GM18499 (cell line): ENCODE measurements around the gene P2RX5.
"Not testable (repeated sequence)": the region's sequence is repeated elsewhere in the genome, so short reads cannot be mapped to it uniquely, and the experiment has no call there.

Experiments
- ATAC-seq: cut with Tn5 transposase; IDR thresholded peaks from one replicate; pipeline ENCODE4 v1.9.1; 2021; ENCODE audit warnings: moderate number of reproducible peaks; ENCODE audit not compliant: insufficient read depth, unreplicated experiment

The P2RX5 gene, protein sequence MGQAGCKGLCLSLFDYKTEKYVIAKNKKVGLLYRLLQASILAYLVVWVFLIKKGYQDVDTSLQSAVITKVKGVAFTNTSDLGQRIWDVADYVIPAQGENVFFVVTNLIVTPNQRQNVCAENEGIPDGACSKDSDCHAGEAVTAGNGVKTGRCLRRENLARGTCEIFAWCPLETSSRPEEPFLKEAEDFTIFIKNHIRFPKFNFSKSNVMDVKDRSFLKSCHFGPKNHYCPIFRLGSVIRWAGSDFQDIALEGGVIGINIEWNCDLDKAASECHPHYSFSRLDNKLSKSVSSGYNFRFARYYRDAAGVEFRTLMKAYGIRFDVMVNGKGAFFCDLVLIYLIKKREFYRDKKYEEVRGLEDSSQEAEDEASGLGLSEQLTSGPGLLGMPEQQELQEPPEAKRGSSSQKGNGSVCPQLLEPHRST

DNA sequence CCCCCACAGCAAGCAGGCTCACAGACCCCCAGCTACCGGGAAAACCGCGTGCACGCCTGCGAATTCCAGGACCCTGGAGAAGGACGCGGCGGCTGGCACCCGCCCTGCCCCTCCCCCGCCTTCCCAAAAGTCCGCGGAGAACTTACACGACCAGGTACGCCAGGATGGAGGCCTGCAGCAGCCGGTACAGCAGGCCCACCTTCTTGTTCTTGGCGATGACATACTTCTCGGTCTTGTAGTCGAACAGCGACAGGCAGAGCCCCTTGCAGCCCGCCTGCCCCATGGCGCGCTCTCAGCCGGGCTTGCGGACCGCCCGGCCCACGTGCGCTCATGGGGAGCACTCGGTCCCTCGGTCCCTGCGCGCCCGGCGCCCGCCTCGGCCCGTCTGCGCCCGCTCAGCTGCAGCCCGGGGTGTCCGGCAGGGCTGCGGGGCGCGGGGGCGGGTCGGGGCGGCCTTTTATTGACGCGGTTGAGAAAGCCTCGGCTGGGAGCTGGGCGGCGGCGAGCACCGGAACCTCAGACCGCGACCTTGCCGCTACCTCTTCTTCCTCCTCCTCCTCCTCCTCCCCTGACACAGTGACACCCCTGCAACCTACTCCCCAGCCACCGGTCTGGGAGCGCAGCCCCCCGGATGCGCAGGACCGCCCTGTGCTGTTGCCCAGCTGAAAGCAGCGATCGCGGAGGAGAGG, at the start of gene P2RX5:
Gene P2RX5 (minus strand): TSS at position 433 of the 689 bp plus-strand sequence. CDS start 150 bp downstream, at position 283.
- no peak for ATAC-seq

DNA sequence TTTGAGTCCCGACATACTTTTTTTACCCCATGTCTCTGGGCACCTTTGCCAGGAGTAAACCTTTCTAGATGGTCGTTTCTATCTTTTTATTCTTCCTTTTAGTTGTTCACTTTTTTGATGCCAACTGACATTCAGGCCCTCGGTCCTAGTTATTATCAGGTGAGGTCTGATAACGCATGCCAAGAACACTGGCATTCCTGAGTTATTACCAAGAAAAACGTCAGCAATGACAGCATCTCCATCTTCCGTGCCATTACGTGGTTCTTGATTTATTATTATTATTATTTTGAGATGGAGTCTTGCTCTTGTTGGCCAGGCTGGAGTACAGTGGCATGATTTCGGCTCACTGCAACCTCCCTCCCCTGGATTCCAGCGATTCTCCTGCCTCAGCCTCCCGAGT, 49.1 kb upstream of the P2RX5 start:
- no peak for ATAC-seq

DNA sequence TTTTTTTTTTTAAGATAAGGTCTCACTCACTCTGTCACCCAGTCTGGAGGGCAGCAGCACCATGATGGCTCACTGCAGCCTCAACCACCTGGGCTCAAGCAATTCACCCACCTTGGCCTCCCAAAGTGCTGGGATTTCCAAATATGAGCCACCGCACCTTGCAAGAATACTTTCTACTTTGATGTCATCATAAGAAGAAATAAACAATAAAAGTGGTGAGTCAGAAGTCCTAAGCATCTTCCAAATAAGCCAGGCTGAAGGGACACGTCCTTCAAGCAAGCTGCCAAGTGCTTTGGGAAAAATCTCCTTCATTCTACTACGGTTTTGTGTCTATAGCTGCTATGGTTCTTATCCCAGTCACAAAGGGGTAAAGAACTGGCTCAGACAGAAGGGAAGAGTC, 48.1 kb upstream of the P2RX5 start:
- ATAC-seq, result no peak

DNA sequence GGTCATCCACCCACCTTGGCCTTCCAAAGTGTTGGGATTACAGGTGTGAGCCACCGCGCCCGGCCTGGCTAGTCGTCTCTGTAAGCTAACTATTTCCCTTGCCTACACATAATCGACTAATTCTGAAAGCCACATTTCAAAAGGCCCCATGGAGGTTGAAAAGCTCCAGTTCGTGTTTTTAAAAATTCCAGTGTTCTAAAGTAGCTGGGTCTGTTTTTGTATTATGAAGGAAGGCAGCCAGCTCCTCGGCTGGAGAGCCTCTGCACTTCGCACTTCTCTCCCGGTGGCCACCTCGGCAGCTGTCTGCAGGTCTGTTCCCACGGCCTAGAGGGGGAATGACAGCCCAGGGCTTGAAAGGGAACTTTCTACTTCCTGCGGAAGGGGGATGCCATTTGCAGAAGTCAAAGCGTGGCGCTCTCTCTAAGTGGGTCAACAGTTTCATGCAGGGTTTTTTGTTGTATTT, 44.7 kb upstream of the P2RX5 start:
- ATAC-seq, result no peak

DNA sequence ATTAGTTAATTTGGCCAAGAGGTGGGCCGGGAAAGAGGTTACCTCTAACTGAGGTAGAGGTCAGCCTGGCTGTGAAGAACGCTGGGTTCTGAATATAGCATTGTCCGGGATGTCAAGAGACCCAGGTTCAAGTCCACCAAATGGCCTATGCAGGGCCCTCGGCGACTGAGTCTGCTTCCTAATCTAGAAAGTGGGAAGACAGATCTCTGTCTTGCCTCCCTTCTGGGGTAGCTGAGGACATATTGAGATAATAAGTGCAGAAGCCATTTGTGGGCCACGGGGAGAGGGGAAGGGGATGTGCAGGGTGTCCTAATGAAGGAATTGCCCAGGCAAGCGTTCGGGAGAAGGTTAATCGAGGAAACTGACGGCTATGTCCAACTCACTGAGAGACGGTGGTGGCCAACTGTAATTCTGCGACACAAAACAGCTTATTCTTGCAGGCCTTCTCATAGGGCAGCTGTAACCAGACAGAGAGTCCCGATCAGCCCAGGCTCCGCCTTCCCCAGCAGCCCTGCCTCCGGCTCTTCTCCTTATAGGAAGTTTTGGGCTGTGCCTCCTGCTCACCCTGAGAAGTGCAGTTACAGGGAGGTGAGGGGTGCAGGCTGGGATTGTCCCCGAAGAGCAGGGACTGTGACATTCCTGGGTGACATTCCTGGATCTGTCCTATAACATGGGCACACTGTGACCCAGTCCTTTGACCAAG, 43.6 kb upstream of the P2RX5 start:
- ATAC-seq, result no peak

DNA sequence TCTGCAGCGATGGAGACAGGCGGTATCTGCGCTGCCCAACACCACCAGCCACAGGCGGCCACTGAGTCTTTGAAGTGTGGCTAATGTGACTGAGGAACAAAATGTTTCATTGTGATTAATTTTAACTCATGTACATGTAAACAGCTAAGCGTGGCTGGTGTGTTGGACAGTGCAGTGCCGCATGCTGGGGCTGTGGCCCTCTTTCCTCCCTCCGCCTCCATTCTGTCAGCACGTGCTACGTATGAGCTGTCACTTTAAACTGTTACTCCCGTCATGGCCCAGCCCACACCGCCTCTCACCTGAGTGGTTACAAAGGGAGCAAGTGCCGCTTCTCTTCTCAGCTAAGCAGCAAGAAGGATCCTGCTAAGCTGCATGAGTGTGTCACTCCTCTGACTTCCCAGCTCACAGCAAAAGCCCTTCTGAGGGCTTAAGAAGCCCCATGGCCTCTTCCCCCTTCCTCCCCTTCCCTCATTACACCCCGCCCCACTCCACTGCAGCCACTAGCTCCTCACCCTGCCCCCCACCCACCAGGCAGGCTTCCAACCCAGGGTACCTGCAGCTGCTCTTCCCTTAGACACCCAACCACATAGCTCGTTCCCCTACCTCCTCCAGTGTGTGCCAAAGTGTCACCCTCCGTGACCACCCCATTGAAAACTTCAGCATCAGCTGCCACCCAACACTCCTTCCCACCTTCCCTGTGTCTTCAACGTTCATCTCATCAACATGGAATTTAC, 42.8 kb upstream of the P2RX5 start:
- ATAC-seq, result no peak

DNA sequence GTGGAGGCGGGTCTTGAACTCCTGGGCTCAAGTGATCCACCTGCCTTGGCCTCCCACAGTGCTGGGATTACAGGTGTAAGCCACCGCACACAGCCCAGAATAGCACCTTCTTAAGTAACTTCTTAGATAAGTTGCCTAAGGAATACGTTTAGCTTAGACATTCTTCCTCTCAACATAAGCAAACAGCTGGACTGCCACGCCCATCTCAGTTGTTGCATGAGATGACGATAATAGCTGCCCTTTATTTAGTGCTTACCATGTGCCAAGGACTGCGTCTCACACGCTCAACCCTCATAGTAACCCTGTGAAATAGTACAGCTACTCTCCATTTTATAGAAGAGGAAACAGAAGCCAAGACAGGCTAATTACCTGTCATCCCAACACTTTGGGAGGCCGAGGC, 39.6 kb upstream of the P2RX5 start:
- ATAC-seq, result no peak

DNA sequence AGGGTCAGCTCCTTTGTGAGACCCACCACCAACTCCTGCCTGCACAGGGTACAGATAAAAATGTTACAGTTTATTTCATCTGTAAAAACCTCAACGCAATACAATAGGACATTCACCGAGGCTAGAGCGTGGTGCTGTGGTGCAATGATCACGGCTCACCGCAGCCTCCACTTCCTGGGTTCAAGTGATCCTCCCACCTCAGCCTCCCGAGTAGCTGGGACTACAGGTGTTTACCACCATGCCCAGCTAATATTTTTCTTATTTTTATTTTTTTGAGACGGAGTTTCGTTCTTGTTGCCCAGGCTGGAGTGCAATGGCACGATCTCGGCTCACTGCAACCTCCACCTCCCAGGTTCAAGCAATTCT, 38.9 kb upstream of the P2RX5 start:
- not testable (repeated sequence) for ATAC-seq

DNA sequence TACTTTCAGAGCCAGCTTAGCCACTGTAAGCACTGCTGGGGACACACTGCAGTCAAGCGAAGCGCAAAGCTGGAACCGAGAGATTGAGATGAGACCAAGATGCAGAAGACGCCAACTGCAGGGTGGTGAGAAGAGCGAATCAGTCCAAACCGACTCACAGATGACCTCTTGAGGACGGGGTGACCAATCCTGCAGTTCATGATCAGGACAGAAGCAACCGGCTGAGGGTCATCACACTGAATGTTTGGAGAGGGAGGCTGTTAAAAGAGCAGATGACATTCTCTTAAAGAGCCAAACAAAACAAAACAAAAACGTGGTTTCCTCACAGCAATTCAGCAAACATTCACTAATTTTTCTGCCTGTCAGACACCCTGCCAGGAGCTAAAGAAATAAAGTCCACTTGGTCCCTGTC, 36.3 kb upstream of the P2RX5 start:
- no peak for ATAC-seq

DNA sequence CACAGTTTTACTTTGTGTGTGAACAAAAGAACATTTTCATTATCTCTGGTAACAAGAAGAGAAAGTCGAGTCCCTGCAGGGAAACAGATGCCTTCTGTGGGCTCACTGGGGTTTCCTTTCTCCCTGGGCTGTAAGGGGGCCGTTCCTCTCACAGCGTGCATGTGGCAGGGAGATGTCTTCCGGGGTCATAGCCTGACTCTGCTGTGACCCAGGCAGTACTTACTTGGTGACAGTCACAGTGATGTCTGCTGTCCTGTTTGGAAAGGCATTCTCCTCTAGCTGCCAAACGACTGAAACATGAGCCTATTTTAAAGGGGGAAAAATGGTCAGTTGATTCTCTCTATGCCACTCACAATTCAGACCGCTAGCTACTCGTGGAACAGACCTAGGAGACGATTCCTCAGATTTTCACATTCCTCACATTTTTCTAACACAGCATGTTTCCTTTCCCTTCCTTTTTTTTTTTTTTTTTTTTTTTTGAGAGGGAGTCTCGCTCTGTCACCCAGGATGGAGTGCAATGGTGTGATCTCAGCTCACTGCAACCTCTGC, 35.0 kb upstream of the P2RX5 start:
- no peak for ATAC-seq

DNA sequence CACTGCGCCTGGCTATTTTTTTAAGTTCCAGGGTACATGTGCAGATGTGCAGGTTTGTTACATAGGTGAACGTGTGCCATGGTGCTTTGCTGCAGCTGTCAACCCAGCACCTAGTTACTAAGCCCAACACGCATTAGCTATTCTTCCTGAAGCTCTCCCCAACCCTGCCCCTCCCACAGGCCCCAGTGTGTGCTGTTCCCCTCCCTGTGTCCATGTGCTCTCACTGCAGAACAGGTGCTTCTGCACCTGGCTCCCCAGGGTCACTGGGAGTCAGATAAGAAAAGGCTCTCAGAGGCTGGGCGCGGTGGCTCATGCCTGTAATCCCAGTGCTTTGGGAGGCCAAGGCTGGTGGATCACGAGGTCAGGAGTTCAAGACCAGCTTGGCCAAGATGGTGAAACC, 33.9 kb upstream of the P2RX5 start:
- no peak for ATAC-seq

DNA sequence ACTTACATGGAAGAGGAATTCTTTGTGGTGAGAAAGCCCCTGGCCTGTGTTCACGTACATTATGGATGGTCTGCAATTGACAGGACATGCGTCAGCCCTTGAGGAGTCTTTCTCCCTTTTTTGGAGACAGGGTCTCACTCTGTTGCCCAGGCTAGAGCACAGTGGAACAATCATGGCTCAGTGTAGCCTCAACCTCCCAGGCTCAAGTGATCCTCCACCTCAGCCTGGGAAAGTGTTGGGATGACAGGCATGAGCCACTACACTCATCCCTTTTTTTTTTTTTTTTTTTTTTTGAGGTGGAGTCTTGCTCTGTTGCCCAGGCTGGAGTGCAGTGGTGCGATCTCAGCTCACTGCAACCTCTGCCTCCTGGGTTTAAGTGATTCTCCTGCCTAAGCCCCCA, 32.1 kb upstream of the P2RX5 start:
- ATAC-seq, result not testable (repeated sequence)

DNA sequence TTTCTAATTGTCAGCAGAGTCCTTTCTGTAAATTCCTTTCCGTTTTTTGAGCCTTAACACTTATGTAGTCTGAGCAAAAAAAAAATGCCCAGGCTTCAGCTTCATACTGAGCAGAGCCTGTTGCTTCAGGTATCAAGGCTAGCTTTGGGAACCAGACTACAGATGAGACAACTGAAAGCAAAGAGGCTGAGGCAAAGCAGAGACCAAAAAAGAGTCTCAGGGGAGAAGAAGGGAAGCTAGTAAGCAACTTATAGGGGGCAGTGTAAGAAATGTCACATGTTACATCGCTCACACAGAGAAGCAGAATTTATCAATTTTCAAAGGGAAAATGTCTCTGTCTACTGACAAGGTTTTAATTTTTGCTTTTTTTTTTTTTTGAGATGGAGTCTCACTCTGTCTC, 31.1 kb upstream of the P2RX5 start:
- ATAC-seq, result no peak

DNA sequence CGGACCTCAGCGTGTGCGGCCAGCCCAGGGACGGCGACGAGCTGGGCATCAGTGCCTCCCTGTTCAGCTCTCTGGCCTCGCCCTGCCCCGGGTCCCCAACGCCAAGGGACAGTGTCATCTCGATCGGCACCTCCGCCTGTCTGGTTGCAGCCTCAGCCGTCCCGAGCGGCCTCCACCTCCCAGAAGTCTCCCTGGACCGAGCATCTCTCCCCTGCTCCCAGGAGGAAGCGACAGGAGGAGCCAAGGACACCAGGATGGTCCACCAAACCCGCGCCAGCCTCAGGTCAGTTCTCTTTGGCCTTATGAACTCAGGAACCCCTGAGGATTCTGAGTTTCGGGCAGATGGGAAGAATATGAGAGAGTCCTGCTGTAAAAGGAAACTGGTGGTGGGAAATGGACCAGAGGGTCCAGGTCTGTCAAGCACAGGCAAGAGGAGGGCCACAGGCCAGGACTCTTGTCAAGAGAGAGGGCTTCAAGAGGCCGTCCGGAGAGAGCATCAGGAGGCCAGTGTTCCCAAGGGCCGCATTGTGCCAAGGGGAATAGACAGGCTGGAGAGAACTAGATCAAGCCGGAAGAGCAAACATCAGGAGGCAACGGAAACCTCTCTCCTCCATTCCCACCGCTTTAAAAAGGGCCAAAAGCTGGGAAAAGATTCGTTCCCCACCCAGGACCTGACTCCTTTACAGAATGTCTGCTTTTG, 28.6 kb upstream of the P2RX5 start:
- no peak for ATAC-seq

DNA sequence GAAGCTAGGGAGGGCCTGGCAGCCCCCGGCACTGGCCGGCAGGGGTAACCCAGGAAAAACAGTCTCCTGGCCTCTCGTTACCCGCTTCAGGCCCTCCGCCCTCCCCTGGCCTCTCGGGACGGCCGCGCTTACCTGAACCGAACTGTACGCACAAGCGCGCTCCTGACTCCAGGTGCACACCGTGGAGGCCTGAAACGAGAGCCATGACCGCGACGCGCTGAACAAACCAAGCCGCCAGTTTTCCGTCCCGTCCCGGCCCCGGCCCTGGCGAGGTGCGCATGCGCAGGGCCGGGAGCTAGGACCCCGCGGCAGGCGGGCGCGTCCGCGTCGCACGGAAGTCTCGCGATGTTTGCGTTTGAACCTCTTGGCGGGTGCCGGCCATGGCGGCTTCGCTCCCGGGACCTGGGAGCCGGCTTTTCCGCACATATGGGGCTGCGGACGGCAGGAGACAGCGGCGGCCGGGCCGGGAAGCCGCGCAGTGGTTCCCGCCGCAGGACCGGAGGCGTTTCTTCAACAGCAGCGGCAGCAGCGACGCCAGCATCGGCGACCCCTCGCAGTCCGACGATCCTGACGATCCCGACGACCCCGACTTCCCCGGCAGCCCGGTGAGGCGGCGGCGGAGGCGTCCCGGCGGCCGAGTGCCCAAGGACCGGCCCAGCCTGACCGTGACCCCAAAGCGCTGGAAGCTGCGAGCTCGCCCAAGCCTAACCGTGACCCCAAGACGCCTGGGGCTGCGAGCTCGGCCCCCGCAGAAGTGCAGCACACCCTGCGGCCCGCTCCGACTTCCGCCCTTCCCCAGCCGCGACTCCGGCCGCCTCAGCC, 27.8 kb upstream of the P2RX5 start, which contains the start of gene HASPIN:
Gene HASPIN (plus strand): TSS at position 348 of the 822 bp plus-strand sequence. CDS start 33 bp downstream, at position 381.
- peak; percentile 57 for ATAC-seq

DNA sequence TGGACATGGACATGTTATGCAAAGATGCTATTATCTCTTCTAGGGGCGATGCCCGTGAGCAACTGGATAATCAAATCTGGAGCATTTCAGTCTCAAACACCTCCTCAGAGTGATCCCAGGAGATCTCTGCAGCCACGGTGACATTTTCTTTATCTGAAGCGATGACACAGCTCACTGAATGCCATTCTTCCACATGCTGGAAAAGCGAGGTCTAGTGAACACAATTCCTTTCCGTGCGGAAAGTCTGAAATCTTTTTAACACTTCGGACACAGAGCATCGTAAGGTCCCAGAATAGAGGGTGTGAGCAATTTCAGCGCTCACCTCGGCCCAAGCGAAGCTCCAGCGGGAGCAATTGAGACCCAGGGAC, 27.2 kb upstream of the P2RX5 start:
- no peak for ATAC-seq

DNA sequence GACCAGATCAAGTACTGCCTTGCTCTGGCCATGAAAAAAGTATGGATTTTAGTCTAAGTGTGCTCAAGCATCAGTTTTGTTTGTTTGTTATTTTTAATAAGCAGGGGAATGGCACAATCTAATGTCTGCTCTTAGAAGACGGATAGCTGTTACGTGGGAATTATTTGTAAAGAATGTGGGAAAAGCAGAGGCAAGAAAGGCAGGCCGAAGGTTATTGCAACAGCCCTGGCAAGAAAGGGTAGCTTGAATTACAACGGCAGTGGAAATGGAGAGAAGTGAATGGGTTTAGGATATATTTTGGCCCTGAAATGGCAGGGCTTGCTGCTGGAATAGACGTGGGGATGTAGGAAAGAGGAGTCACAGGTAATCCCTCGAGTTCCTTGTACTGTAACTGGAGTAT, 26.8 kb upstream of the P2RX5 start:
- ATAC-seq, result no peak

DNA sequence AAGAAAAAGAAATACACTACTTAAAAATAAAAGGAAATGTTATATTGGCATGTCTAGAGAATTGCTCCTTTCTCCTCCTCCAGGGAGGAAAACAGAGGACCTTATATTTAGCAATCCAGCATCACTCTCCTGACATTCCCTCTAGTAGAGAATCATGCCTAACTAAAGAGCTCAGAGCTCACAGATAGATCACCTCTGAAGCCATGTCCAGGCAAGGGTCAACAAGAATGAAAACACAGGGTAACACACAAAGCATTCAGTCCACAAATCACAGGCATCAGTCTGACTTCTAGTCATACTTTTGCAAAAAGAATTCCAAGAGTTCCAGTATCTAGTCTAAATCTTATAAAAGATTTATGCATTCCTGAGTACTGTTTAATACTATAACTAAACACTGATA, 23.3 kb upstream of the P2RX5 start:
- no peak for ATAC-seq

DNA sequence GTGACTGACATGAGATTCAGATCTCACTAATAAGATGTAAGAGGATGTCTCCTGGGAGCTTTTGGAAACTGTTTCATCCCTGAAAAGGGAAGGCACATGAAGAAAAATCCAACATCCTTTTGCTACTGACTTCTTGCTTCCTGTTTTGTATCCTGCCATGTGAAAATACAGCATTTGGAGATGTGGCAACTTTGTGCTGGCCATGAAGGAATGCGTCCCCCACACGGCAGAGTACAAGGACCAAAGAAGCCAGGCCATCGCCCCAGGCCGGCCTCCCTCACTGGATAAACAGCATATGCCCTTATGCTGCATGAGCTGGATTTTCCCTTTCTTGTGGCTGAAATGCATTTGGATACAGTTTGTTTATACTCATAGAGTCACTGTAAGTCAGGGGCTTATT, 22.2 kb upstream of the P2RX5 start:
- ATAC-seq, result no peak
